LNCaP clone FGC (cell line): ENCODE data around the gene CREBBP.
A peak's percentile ranks its signal among the peaks of the same experiment; 100 is the strongest.

ENCODE experiments used
- DNase-seq: peaks from one replicate; pipeline ENCODE4 v3.0.0-alpha.2; 2011; ENCODE audit warnings: low read depth
- H3K4me3 ChIP-seq: 2 replicates; pipeline ENCODE4 v1.5.1; 2011; ENCODE audit warnings: mild to moderate bottlenecking, low read depth, low read length, control low read depth
- CTCF ChIP-seq: IDR thresholded peaks from 2 replicates; pipeline ENCODE4 v1.5.1; 2012; ENCODE audit warnings: mild to moderate bottlenecking; ENCODE audit not compliant: control insufficient read depth, insufficient read depth; ENCODE audit errors: extremely low read depth

The CREBBP gene

GRCh38 chr16:3825103-3825502 is 55.4 kb downstream of the CREBBP start:
- TF ChIP-seq CTCF, result no peak
- no peak overlapping the region for H3K4me3 ChIP-seq
- DNase-seq, result no peak

- H3K4me3 ChIP-seq, result no peak overlapping the region
- DNase-seq, result no peak
- TF ChIP-seq CTCF, result no peak
These were observed 56.3 kb downstream of the CREBBP start for GRCh38 chr16:3824121-3824795.

- H3K4me3 ChIP-seq, result no peak overlapping the region
- DNase-seq, result no peak
- no peak for TF ChIP-seq CTCF
These were observed 57.1 kb downstream of the CREBBP start for GRCh38 chr16:3823427-3823826.

- no peak for TF ChIP-seq CTCF
- no peak for DNase-seq
- H3K4me3 ChIP-seq, result no peak overlapping the region
These were observed 58.0 kb downstream of the CREBBP start for GRCh38 chr16:3822366-3823045.

GRCh38 chr16:3821184-3821583 is 59.3 kb downstream of the CREBBP start:
- no peak overlapping the region for H3K4me3 ChIP-seq
- DNase-seq, result no peak
- TF ChIP-seq CTCF, result no peak

GRCh38 chr16:3819746-3820724 is 60.5 kb downstream of the CREBBP start:
- no peak for TF ChIP-seq CTCF
- DNase-seq, result peak; percentile 96
- no peak overlapping the region for H3K4me3 ChIP-seq
